RPMI7951 (cell line): ENCODE results near the gene ASTN2. TPM values are rescaled to one million over a fixed set of nuclear protein-coding genes. Genes with fewer than 3 reads are reported as not detected.

Experiments used
- DNase-seq: peaks from one replicate; pipeline ENCODE4 v3.0.0-alpha.2; 2012; ENCODE audit warnings: low read depth
- total RNA-seq: library from RNA; depleted of rRNA; stranded (reverse); fragments of >200 nt; shearing (Covaris generic); gene quantifications from 2 replicates; pipeline ENCODE4 v1.2.3, GENCODE V29; 2014

ASTN2 gene
- total RNA-seq, 1 experiment from 2014 or later: 5.2 TPM

- DNase-seq: peak; percentile 15
These were observed 745.7 kb downstream of the ASTN2 start for GRCh38 chr9:116668970-116669695.

GRCh38 chr9:116663581-116663980 is 751.3 kb downstream of the ASTN2 start:
- DNase-seq: no peak

- DNase-seq: no peak
These were observed 752.1 kb downstream of the ASTN2 start for GRCh38 chr9:116662646-116663310.

- DNase-seq: peak; percentile 66
These were observed 753.6 kb downstream of the ASTN2 start for GRCh38 chr9:116661037-116661954.

GRCh38 chr9:116658265-116658664 is 756.6 kb downstream of the ASTN2 start:
- no peak for DNase-seq

GRCh38 chr9:116656977-116657376 is 757.9 kb downstream of the ASTN2 start:
- DNase-seq: no peak

- no peak for DNase-seq
These were observed 758.3 kb downstream of the ASTN2 start for GRCh38 chr9:116656501-116656971.

- DNase-seq: no peak
These were observed 760.9 kb downstream of the ASTN2 start for GRCh38 chr9:116654059-116654355.

GRCh38 chr9:116653348-116654058 is 761.4 kb downstream of the ASTN2 start:
- DNase-seq: peak; percentile 54

- no peak for DNase-seq
These were observed 767.4 kb downstream of the ASTN2 start for GRCh38 chr9:116647515-116647809.

GRCh38 chr9:116646661-116647514 is 768.0 kb downstream of the ASTN2 start:
- peak; percentile 45 for DNase-seq

GRCh38 chr9:116644091-116644688 is 770.7 kb downstream of the ASTN2 start:
- peak; percentile 24 for DNase-seq

GRCh38 chr9:116643691-116644090 is 771.2 kb downstream of the ASTN2 start:
- no peak for DNase-seq

GRCh38 chr9:116641292-116642059 is 773.4 kb downstream of the ASTN2 start:
- no peak for DNase-seq

- no peak for DNase-seq
These were observed 775.6 kb downstream of the ASTN2 start for GRCh38 chr9:116639251-116639741.

GRCh38 chr9:116635908-116636307 is 778.9 kb downstream of the ASTN2 start:
- DNase-seq: no peak

GRCh38 chr9:116632990-116633838 is 781.6 kb downstream of the ASTN2 start:
- DNase-seq: peak; percentile 68

GRCh38 chr9:116629634-116630033 is 785.2 kb downstream of the ASTN2 start:
- no peak for DNase-seq

- DNase-seq: no peak
These were observed 786.1 kb downstream of the ASTN2 start for GRCh38 chr9:116628716-116629115.
